HG03521 (cell line): ENCODE measurements around the gene SUZ12.
"Not testable (repeated sequence)": the region's sequence is repeated elsewhere in the genome, so short reads cannot be mapped to it uniquely, and the experiment has no call there.

Source experiments
- ATAC-seq: cut with Tn5 transposase; IDR thresholded peaks from one replicate; pipeline ENCODE4 v1.9.1; 2021; ENCODE audit warnings: mild to moderate bottlenecking, moderate library complexity; ENCODE audit not compliant: unreplicated experiment

The SUZ12 gene

GRCh38 chr17:31942396-31942795 is 5.6 kb downstream of the SUZ12 start:
- not testable (repeated sequence) for ATAC-seq

- not testable (repeated sequence) for ATAC-seq
Measured at GRCh38 chr17:31951953-31952352, 15.1 kb downstream of the SUZ12 start.

DNA sequence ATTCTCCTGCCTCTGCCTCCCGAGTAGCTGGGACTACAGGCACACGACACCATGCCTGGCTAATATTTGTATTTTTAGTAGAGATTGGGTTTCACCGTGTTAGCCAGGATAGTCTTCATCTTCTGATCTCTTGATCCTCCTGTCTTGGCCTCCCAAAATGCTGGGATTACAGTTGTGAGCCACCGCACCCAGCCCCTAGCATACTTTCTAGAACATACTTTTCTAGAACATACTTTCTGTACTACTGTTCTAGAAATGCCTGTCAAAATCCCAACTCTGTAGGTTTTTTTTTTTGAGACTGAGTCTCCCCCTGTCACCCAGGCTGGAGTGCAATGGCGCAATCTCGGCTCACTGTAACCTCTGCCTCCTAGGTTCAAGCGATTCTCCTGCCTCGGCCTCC is 27.3 kb downstream of the SUZ12 start:
- not testable (repeated sequence) for ATAC-seq

GRCh38 chr17:31967648-31968047 is 30.8 kb downstream of the SUZ12 start:
- ATAC-seq, result no peak

- not testable (repeated sequence) for ATAC-seq
Measured at GRCh38 chr17:31970416-31970815, 33.6 kb downstream of the SUZ12 start.

- ATAC-seq, result not testable (repeated sequence)
Measured at GRCh38 chr17:31974269-31975071, 37.7 kb downstream of the SUZ12 start.

DNA sequence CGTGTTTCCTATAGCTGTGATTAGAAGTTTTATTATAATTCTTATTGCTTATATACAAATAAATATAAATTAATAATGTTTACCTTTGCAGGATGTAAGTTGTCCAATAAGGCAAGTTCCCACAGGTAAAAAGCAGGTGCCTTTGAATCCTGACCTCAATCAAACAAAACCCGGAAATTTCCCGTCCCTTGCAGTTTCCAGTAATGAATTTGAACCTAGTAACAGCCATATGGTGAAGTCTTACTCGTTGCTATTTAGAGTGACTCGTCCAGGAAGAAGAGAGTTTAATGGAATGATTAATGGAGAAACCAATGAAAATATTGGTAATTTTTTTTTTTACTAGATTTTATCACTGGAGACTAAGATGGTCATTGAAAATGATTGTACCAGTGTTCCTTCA is 38.6 kb downstream of the SUZ12 start:
- not testable (repeated sequence) for ATAC-seq

DNA sequence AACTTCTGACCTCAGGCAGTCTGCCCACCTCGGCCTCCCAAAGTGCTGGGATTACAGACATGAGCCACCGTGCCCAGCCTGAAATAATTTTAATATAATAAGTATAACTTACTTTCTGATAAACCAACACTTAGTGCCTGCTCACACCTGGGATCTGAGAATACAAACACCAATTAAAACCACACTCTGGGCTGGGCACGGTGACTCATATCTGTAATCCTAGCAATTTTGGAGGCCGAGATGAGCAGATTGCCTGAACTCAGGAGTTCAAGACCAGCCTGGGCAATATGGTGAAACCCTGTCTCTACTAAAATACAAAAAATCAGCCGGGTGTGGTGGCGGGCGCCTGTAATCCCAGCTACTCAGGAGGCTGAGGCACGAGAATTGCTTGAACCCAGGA is 55.0 kb downstream of the SUZ12 start:
- ATAC-seq, result not testable (repeated sequence)

GRCh38 chr17:31997005-31997404 is 60.2 kb downstream of the SUZ12 start:
- ATAC-seq, result no peak

- ATAC-seq, result peak; percentile 84
Measured at GRCh38 chr17:32006957-32007462, 70.2 kb downstream of the SUZ12 start, which contains the start of gene LRRC37B. LRRC37B (plus strand) TSS chr17:32007383; CDS start chr17:32021393, 14,010 bp downstream.

DNA sequence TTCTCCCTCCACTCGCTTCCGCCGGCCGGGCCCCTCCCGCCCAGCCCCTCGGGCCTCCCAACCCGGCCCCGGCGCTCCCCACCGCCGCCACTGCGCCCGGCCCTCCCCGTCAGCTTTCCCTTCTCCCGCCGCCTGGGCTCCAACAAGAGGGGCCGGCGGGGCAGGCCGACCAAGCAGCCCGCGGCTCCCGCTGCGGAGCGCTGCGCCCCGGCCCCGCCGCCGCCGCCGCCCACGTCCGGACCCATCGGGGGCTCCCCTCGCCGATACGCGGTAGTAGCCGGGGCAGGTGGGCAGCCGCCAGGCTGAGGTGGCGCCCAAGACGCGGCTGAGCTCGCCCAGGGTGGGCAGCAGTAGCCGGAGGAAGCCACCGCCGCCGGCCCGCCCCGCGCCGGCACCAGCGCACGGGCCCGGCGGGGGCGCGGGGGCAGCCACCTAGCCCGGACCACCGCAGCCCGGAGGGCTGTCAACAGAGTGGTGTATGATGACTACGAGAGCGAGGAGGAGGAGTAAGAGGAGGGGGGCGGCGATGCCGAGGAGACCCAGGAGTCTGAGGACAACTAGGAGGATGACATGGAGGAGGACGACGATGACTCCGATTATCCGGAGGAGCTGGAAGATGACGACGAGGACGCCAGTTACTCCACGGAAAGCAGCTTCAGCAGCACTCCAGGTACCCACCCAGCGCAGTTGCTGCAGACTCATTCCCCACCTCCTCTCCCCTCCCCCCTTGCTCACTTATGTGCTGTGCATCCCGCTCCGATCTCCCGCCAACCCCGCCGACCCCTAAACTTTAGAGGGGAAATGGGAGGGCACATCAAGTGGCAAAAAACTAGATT is 70.9 kb downstream of the SUZ12 start:
- peak; percentile 27 for ATAC-seq

DNA sequence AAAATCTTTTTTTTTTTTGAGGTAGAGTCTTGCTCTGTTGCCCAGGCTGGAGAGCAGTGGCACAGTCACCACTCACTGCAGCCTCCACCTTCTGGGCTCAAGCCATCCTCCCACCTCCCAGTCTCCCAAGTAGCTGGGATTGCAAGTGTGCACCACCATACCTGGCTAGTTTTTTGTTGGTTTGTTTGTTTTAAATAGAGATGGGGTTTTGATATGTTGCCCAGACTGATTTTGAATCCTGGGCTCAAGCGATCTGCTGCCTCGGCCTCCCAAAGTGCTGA is 72.4 kb downstream of the SUZ12 start:
- no peak for ATAC-seq

GRCh38 chr17:32010114-32010513 is 73.3 kb downstream of the SUZ12 start:
- no peak for ATAC-seq

GRCh38 chr17:32015245-32016013 is 78.6 kb downstream of the SUZ12 start:
- ATAC-seq, result no peak

DNA sequence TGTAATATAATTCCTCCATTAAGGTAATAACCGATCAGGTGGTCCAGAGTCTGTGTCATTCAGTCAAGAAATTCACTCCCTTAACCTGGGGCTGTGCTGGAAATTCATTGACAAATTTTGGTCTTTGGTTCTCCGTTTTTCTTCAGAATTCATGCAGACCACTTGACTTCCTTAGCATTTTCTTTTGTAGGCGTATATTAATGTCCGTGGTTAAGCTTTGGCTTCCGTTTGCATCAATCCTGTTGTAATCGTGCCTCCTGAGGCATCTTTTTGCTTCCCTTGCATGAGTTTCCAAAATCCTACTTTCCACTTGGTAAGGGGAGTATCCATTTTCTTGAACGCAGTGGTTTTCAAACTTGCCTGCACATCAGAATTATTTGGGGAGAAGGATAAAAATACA is 79.4 kb downstream of the SUZ12 start:
- ATAC-seq, result no peak

GRCh38 chr17:32019228-32019627 is 82.4 kb downstream of the SUZ12 start:
- ATAC-seq, result no peak

DNA sequence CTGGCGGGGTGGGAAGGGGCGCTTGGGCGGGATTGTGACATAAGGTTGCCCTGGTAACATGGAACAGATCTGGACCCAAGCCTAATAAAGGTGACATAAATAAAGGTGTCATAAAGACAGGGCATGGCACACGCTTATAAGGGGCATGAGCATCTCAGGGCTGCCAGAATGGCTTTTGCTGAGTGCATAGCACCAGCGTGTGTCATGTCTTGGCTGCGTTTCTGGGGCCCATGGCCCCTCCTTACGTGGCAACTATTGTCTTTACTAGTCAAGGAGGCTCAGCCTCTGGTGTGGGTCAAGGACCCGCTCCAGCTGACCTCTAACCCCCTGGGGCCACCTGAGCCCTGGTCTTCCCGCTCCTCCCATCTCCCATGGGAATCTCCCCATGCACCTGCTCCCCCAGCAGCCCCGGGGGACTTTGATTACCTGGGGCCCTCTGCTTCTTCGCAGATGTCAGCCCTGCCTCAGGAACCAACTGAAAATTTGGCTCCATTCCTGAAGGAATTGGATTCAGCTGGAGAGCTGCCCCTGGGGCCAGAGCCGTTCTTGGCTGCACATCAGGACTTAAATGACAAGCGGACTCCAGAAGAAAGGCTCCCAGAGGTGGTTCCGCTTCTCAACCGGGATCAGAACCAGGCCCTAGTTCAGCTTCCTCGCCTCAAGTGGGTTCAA is 84.3 kb downstream of the SUZ12 start:
- no peak for ATAC-seq

- no peak for ATAC-seq
Measured at GRCh38 chr17:32021615-32021955, 84.8 kb downstream of the SUZ12 start.

DNA sequence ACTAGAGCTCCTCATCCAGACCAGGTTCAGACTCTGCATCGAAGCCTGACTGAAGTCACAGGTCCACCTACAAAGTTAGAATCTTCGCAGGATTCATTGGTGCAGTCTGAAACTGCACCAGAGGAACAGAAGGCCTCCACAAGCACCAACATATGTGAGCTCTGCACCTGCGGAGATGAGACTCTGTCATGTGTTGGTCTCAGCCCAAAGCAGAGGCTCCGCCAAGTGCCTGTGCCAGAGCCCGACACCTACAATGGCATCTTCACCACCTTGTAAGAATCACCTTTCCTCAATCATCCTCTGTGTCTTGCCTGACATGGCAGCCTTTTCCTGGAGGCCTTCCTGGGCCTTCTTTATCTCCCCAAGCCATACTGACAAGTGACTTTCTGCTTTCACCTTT is 85.7 kb downstream of the SUZ12 start:
- not testable (repeated sequence) for ATAC-seq

- not testable (repeated sequence) for ATAC-seq
Measured at GRCh38 chr17:32027271-32027670, 90.5 kb downstream of the SUZ12 start.

- ATAC-seq, result no peak
Measured at GRCh38 chr17:32033223-32033622, 96.4 kb downstream of the SUZ12 start.
